Cardiac muscle cell (in vitro differentiated cells and primary cell): ENCODE data around the gene ARF1. TPM values are rescaled to one million over a fixed set of nuclear protein-coding genes. Genes with fewer than 3 reads are reported as not detected.

Experiments used
- DNase-seq, 2 donors: peaks; one replicate each; pipeline versions ENCODE4 v3.0.0 to v3.0.0-alpha.2; 2010 to 2017; ENCODE audit warnings: low read depth in 1 of 2, low spot score in 1 of 2
- H3K27ac ChIP-seq: fragments of 200-600 bp; sonication (generic); 2 replicates; pipeline ENCODE4 v1.5.1; 2016
- H3K27me3 ChIP-seq: fragments of 200-600 bp; sonication (generic); 2 replicates; pipeline ENCODE4 v1.6.0; 2016; ENCODE audit warnings: control low read depth
- H3K36me3 ChIP-seq: fragments of 200-600 bp; sonication (generic); 2 replicates; pipeline ENCODE4 v1.5.1; 2016; ENCODE audit warnings: control low read depth
- H3K4me1 ChIP-seq: fragments of 200-600 bp; sonication (generic); 2 replicates; pipeline ENCODE4 v1.8.1; 2017; ENCODE audit warnings: low read depth, mild to moderate bottlenecking, mixed run types
- H3K4me3 ChIP-seq: fragments of 200-600 bp; sonication (generic); 2 replicates; pipeline ENCODE4 v1.5.1; 2016; ENCODE audit warnings: mild to moderate bottlenecking
- H3K9me3 ChIP-seq: fragments of 200-600 bp; sonication (generic); 2 replicates; pipeline ENCODE4 v1.5.1; 2017; ENCODE audit warnings: low read depth, mild to moderate bottlenecking, control low read depth
- polyA plus RNA-seq: library from polyadenylated mRNA; unstranded; fragments of >200 nt; fragmentation: Nextera tagmentation; extraction: Ambion mirVana; gene quantifications from 2 replicates; pipeline ENCODE4 v1.2.1, GENCODE V29; 2016
- total RNA-seq: library from RNA; depleted of rRNA; stranded (reverse); fragments of >200 nt; gene quantifications from 2 replicates; pipeline ENCODE4 v1.2.3, GENCODE V29; 2016
- TF ChIP-seq, protein P1 (sequence below): IDR thresholded peaks from 2 replicates; pipeline ENCODE4 v1.5.1; 2012; ENCODE audit warnings: low read depth, mild to moderate bottlenecking, low read length

The ARF1 gene
- total and polyA plus RNA-seq, 2 experiments from 2014 or later = 499 to 662 TPM

DNA sequence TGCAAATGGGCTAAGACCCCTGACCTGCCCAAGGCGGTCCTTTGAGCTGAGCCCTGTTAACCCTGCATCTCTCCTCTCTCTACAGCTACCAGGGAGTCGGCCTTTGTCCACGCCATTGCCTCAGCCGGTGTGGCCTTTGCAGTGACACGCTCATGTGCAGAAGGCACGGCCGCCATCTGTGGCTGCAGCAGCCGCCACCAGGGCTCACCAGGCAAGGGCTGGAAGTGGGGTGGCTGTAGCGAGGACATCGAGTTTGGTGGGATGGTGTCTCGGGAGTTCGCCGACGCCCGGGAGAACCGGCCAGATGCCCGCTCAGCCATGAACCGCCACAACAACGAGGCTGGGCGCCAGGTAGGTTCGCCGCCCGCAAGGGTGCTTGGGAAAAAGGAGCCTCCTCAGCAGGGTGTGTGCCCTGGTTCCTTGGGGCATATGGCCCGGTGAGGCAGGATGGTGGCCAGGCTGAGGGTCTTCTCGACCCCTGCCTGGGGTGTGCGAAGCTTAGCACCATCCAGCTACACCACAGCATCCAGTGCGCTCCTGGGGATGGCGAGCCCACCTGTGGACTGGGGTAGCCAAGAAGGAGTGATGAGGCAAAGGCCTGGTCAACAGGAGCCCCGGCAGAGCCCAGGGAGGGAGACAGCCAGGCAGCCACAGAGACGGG, 31.8 kb upstream of the ARF1 start:
- H3K36me3 ChIP-seq = no peaks in the 10 kb centered on the region
- no peak for DNase-seq
- TF ChIP-seq, protein P1, sequence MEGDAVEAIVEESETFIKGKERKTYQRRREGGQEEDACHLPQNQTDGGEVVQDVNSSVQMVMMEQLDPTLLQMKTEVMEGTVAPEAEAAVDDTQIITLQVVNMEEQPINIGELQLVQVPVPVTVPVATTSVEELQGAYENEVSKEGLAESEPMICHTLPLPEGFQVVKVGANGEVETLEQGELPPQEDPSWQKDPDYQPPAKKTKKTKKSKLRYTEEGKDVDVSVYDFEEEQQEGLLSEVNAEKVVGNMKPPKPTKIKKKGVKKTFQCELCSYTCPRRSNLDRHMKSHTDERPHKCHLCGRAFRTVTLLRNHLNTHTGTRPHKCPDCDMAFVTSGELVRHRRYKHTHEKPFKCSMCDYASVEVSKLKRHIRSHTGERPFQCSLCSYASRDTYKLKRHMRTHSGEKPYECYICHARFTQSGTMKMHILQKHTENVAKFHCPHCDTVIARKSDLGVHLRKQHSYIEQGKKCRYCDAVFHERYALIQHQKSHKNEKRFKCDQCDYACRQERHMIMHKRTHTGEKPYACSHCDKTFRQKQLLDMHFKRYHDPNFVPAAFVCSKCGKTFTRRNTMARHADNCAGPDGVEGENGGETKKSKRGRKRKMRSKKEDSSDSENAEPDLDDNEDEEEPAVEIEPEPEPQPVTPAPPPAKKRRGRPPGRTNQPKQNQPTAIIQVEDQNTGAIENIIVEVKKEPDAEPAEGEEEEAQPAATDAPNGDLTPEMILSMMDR = no peak
- peaks cover 5% of the 10 kb centered on the region for H3K27me3 ChIP-seq
- H3K27ac ChIP-seq = no peak overlapping the region
- no peak overlapping the region for H3K4me3 ChIP-seq
- H3K9me3 ChIP-seq = no peaks in the 10 kb centered on the region
- H3K4me1 ChIP-seq = no peaks in the 10 kb centered on the region

DNA sequence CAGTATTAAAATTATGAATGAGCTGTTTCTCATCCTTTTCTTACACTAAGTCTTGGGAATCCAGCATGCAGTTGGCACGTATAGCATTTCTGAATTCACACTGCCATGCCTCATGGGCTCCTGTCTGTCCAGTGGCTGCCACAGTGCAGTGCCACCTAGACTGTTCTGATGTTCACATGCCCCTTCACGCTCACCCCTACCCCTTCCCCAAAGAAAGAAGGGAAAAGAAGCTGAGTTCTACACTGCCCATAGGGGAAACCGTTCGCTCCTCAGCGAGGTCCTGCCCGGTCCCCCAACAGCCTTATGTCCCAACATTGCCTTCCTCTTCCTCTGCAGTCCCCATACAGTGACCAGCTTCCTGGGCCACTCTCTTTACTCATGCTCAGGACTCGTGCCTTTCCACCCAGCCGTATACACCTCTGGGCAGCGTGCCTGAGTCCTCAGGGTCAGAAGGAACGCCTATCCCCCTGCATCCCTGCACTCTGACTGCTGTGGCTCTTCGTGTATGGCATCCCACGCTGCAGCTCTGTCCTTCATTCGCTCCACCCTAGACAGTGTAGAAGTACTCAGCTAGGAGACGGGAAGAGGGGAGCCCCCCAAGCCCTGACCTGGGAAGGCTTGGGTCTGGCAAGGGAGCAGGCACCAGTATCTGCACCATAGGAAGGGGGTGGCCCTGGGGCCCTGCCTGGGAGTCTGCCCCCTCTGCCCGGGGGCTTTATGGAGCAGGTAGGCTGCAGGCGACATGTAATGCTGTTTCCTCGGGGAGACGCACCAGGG, 24.1 kb upstream of the ARF1 start:
- Histone ChIP-seq H3K27ac (no peak overlapping the region), H3K4me3 (no peak overlapping the region), H3K4me1 (no peaks in the 10 kb centered on the region), H3K9me3 (no peaks in the 10 kb centered on the region), H3K36me3 (no peaks in the 10 kb centered on the region), H3K27me3 (peaks cover 65% of the 10 kb centered on the region)
- no peak for DNase-seq
- TF ChIP-seq, protein P1 = no peak

DNA sequence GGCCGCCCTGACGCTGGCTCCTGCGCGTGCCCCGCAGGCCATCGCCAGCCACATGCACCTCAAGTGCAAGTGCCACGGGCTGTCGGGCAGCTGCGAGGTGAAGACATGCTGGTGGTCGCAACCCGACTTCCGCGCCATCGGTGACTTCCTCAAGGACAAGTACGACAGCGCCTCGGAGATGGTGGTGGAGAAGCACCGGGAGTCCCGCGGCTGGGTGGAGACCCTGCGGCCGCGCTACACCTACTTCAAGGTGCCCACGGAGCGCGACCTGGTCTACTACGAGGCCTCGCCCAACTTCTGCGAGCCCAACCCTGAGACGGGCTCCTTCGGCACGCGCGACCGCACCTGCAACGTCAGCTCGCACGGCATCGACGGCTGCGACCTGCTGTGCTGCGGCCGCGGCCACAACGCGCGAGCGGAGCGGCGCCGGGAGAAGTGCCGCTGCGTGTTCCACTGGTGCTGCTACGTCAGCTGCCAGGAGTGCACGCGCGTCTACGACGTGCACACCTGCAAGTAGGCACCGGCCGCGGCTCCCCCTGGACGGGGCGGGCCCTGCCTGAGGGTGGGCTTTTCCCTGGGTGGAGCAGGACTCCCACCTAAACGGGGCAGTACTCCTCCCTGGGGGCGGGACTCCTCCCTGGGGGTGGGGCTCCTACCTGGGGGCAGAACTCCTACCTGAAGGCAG, 23.4 kb upstream of the ARF1 start:
- TF ChIP-seq, protein P1 = no peak
- no peaks in the 10 kb centered on the region for H3K4me1 ChIP-seq
- no peak overlapping the region for H3K27ac ChIP-seq
- no peaks in the 10 kb centered on the region for H3K9me3 ChIP-seq
- H3K36me3 ChIP-seq = no peaks in the 10 kb centered on the region
- DNase-seq = no peak
- H3K4me3 ChIP-seq = no peak overlapping the region
- peaks cover 65% of the 10 kb centered on the region for H3K27me3 ChIP-seq

DNA sequence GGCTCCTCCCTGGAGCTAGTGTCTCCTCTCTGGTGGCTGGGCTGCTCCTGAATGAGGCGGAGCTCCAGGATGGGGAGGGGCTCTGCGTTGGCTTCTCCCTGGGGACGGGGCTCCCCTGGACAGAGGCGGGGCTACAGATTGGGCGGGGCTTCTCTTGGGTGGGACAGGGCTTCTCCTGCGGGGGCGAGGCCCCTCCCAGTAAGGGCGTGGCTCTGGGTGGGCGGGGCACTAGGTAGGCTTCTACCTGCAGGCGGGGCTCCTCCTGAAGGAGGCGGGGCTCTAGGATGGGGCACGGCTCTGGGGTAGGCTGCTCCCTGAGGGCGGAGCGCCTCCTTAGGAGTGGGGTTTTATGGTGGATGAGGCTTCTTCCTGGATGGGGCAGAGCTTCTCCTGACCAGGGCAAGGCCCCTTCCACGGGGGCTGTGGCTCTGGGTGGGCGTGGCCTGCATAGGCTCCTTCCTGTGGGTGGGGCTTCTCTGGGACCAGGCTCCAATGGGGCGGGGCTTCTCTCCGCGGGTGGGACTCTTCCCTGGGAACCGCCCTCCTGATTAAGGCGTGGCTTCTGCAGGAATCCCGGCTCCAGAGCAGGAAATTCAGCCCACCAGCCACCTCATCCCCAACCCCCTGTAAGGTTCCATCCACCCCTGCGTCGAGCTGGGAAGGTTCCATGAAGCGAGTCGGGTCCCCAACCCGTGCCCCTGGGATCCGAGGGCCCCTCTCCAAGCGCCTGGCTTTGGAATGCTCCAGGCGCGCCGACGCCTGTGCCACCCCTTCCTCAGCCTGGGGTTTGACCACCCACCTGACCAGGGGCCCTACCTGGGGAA, 22.7 kb upstream of the ARF1 start:
- TF ChIP-seq, protein P1 = no peak
- H3K27ac ChIP-seq = no peak overlapping the region
- peak overlapping the region; percentile 6 for H3K4me3 ChIP-seq
- H3K36me3 ChIP-seq = no peaks in the 10 kb centered on the region
- DNase-seq = peak; percentile 45 to 46
- peaks cover 65% of the 10 kb centered on the region for H3K27me3 ChIP-seq
- no peaks in the 10 kb centered on the region for H3K4me1 ChIP-seq
- H3K9me3 ChIP-seq = no peaks in the 10 kb centered on the region

DNA sequence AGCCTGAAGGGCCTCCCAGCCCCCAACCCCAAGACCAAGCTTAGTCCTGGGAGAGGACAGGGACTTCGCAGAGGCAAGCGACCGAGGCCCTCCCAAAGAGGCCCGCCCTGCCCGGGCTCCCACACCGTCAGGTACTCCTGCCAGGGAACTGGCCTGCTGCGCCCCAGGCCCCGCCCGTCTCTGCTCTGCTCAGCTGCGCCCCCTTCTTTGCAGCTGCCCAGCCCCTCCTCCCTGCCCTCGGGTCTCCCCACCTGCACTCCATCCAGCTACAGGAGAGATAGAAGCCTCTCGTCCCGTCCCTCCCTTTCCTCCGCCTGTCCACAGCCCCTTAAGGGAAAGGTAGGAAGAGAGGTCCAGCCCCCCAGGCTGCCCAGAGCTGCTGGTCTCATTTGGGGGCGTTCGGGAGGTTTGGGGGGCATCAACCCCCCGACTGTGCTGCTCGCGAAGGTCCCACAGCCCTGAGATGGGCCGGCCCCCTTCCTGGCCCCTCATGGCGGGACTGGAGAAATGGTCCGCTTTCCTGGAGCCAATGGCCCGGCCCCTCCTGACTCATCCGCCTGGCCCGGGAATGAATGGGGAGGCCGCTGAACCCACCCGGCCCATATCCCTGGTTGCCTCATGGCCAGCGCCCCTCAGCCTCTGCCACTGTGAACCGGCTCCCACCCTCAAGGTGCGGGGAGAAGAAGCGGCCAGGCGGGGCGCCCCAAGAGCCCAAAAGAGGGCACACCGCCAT, 21.9 kb upstream of the ARF1 start:
- Histone ChIP-seq H3K9me3 (no peaks in the 10 kb centered on the region), H3K4me1 (no peaks in the 10 kb centered on the region), H3K27me3 (peaks cover 61% of the 10 kb centered on the region), H3K27ac (no peak overlapping the region), H3K4me3 (peak overlapping the region; percentile 6), H3K36me3 (no peaks in the 10 kb centered on the region)
- peak in 1 of 2 donors; percentile 15 for DNase-seq
- TF ChIP-seq, protein P1 = no peak
